HL-60 (cell line): ENCODE measurements around the gene YARS2.

ENCODE experiments used
- SPI1 ChIP-seq: IDR thresholded peaks from 2 replicates; pipeline ENCODE4 v1.6.1; 2012; ENCODE audit warnings: low read depth, mild to moderate bottlenecking, borderline replicate concordance
- TF ChIP-seq, protein P1 (sequence below): IDR thresholded peaks from 2 replicates; pipeline ENCODE4 v1.6.1; 2012; ENCODE audit warnings: low read depth; ENCODE audit not compliant: insufficient replicate concordance

DNA sequence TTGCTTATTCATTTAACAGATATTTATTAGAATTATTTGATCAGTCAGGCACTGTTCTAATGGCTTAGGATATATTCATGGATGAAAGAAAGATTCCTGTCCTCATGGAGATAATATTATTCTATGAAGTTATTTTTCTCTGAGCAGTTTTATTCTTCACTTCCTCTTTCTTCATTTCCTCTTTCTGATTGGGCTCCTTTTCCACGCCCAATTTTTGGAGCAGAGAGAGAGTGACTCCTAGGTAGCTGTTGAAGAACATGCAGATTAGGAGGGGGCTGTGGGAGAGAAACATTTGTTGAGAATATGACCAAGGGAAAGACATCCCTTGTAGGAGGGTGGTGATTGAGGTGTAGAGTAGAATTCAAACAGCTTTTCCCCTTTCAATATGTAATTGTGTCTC, 6.0 kb upstream of the YARS2 start:
- TF ChIP-seq SPI1, result peak; percentile 100
- TF ChIP-seq, protein P1, sequence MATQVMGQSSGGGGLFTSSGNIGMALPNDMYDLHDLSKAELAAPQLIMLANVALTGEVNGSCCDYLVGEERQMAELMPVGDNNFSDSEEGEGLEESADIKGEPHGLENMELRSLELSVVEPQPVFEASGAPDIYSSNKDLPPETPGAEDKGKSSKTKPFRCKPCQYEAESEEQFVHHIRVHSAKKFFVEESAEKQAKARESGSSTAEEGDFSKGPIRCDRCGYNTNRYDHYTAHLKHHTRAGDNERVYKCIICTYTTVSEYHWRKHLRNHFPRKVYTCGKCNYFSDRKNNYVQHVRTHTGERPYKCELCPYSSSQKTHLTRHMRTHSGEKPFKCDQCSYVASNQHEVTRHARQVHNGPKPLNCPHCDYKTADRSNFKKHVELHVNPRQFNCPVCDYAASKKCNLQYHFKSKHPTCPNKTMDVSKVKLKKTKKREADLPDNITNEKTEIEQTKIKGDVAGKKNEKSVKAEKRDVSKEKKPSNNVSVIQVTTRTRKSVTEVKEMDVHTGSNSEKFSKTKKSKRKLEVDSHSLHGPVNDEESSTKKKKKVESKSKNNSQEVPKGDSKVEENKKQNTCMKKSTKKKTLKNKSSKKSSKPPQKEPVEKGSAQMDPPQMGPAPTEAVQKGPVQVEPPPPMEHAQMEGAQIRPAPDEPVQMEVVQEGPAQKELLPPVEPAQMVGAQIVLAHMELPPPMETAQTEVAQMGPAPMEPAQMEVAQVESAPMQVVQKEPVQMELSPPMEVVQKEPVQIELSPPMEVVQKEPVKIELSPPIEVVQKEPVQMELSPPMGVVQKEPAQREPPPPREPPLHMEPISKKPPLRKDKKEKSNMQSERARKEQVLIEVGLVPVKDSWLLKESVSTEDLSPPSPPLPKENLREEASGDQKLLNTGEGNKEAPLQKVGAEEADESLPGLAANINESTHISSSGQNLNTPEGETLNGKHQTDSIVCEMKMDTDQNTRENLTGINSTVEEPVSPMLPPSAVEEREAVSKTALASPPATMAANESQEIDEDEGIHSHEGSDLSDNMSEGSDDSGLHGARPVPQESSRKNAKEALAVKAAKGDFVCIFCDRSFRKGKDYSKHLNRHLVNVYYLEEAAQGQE, result no peak
